ENCODE measurements around the gene PTH2. TPM values are rescaled to one million over a fixed set of nuclear protein-coding genes. Genes with fewer than 3 reads are reported as not detected.

The PTH2 gene
- total and polyA plus RNA-seq, 10 of the 15 experiments (the other 5 are each of a cell fraction or from before 2014, with no cell fraction given), result not detected

- H2AFZ ChIP-seq (ENCODE audit: control insufficient read depth, low read depth, low read length), result no peak overlapping the region
- no peaks in the 10 kb centered on the region for H3K27me3 ChIP-seq (replicated peaks in 1 of 2; ENCODE audit: control insufficient read depth in 2 of 2, insufficient read depth in 2 of 2, low read length in 1 of 2)
- no peak overlapping the region for H3K4me2 ChIP-seq (ENCODE audit: control insufficient read depth, insufficient read depth)
- H3K36me3 ChIP-seq (ENCODE audit: control insufficient read depth in 2 of 2, insufficient read depth in 2 of 2, low read length in 1 of 2), result no peaks in the 10 kb centered on the region
- in situ Hi-C loops (cut with MboI), result loop anchor here (5.0 kb wide), 1 partner anchor 46 kb away; no protein-coding TSS in a partner anchor
- H3K4me1 ChIP-seq (ENCODE audit: control insufficient read depth, insufficient read depth, low read length), result no peaks in the 10 kb centered on the region; the same call in 1 of the 2 replicates
- POLR2A ChIA-PET, result interaction anchor here (0.5 to 2.0 kb wide), 5 partner anchors 51 to 485 kb away, joined by 3 to 5 read pairs (median 4); partner anchors contain the start of gene PIH1D1
- H3K9me3 ChIP-seq (replicated peaks; ENCODE audit: control insufficient read depth, insufficient read depth, low read length), result no peaks in the 10 kb centered on the region
- no peak overlapping the region for H3K4me3 ChIP-seq
- no peak overlapping the region for H3K27ac ChIP-seq (ENCODE audit: control insufficient read depth, insufficient read depth)
- H3K9ac ChIP-seq (ENCODE audit: control insufficient read depth, insufficient read depth, low read length), result no peak overlapping the region
- H4K20me1 ChIP-seq (ENCODE audit: control insufficient read depth, insufficient read depth), result no peaks in the 10 kb centered on the region
- RAD21 ChIA-PET (ENCODE audit: unreplicated experiment), result interaction anchor here (0.7 to 3.0 kb wide), 20 partner anchors 9 to 124 kb away, joined by 3 to 23 read pairs (median 4); partner anchors contain the start of genes FLT3LG and PIH1D1
- SMC1A ChIA-PET (ENCODE audit: uncharacterized antibody, unreplicated experiment), result interaction anchor here (0.6 to 2.9 kb wide), 23 partner anchors 8 to 166 kb away, joined by 3 to 15 read pairs (median 4); partner anchors contain the start of genes CD37, FLT3LG and PIH1D1
- CTCF ChIA-PET, result interaction anchor here (0.6 to 5.7 kb wide), 42 partner anchors 10 to 294 kb away, joined by 3 to 68 read pairs (median 5); partner anchors contain the start of genes FLT3LG, GFY and PIH1D1
- FAIRE-seq (peak; percentile 95), ATAC-seq (peak; percentile 96), DNase-seq (ENCODE audit: low read depth, low spot score) (peak; percentile 40)
- no peaks in the 10 kb centered on the region for H3K79me2 ChIP-seq (ENCODE audit: control insufficient read depth, insufficient read depth, low read length)
- 10% methylated on average over 13 of the region's 14 CpGs for WGBS (ENCODE audit: insufficient coverage, insufficient replicate concordance, low lambda C conversion rate, missing lambda C conversion rate)
- no TSS peak for BruUV-seq (replicated peaks)
- intact Hi-C loops (cut with micrococcal nuclease; ENCODE audit: unreplicated experiment), result loop anchor here (1.0 kb wide), 3 partner anchors 39 to 79 kb away; no protein-coding TSS in a partner anchor
- TF ChIP-seq TCF3 (IDR thresholded peaks at IDR 0.05; ENCODE audit: borderline replicate concordance, insufficient read depth, low read depth, low read length) (no peak), GABPA (IDR thresholded peaks at IDR 0.05; ENCODE audit: low read depth) (no peak), ZNF207 (IDR thresholded peaks at IDR 0.05; ENCODE audit: borderline replicate concordance) (no peak), RBBP5 (conservative IDR thresholded peaks at IDR 0.05) (no peak), HDAC2 (IDR thresholded peaks at IDR 0.05) (no peak), BACH1 (IDR thresholded peaks at IDR 0.05; ENCODE audit: borderline replicate concordance) (no peak), SREBF2 (IDR thresholded peaks at IDR 0.05; ENCODE audit: low read length) (no peak), RUNX3 (IDR thresholded peaks at IDR 0.05; ENCODE audit: low read length) (no peak), EGR1 (IDR thresholded peaks at IDR 0.05; ENCODE audit: borderline replicate concordance in 1 of 2, low read depth in 2 of 2, low read length in 2 of 2) (no peak), ZSCAN29 (IDR thresholded peaks at IDR 0.05) (no peak), SP1 (IDR thresholded peaks at IDR 0.05; ENCODE audit: low read depth, low read length) (no peak), TARDBP (IDR thresholded peaks at IDR 0.05; ENCODE audit: borderline replicate concordance) (no peak), EZH2 (IDR thresholded peaks at IDR 0.05; ENCODE audit: borderline replicate concordance, control insufficient read depth, low read depth, low read length) (no peak), ZBTB11 (CRISPR knock-in tag; IDR thresholded peaks at IDR 0.05) (no peak)
- TF ChIP-seq, protein P1, sequence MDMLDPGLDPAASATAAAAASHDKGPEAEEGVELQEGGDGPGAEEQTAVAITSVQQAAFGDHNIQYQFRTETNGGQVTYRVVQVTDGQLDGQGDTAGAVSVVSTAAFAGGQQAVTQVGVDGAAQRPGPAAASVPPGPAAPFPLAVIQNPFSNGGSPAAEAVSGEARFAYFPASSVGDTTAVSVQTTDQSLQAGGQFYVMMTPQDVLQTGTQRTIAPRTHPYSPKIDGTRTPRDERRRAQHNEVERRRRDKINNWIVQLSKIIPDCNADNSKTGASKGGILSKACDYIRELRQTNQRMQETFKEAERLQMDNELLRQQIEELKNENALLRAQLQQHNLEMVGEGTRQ (IDR thresholded peaks at IDR 0.05; ENCODE audit: borderline replicate concordance, low read depth, low read length), result no peak
- TF ChIP-seq, protein P2, sequence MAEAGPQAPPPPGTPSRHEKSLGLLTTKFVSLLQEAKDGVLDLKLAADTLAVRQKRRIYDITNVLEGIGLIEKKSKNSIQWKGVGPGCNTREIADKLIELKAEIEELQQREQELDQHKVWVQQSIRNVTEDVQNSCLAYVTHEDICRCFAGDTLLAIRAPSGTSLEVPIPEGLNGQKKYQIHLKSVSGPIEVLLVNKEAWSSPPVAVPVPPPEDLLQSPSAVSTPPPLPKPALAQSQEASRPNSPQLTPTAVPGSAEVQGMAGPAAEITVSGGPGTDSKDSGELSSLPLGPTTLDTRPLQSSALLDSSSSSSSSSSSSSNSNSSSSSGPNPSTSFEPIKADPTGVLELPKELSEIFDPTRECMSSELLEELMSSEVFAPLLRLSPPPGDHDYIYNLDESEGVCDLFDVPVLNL (IDR thresholded peaks at IDR 0.05; ENCODE audit: low read depth, low read length), result no peak; the same call in 1 of the 2 replicates
- TF ChIP-seq, protein P3, sequence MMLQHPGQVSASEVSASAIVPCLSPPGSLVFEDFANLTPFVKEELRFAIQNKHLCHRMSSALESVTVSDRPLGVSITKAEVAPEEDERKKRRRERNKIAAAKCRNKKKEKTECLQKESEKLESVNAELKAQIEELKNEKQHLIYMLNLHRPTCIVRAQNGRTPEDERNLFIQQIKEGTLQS (IDR thresholded peaks at IDR 0.05; ENCODE audit: borderline replicate concordance, extremely low read depth, low read depth, low read length), result no peak
These were observed 31.5 kb downstream of the PTH2 start for GRCh38 chr19:49391581-49392399.

Measured in GM12878 (cell line).